ENCODE results near the gene ASPN.

DNA sequence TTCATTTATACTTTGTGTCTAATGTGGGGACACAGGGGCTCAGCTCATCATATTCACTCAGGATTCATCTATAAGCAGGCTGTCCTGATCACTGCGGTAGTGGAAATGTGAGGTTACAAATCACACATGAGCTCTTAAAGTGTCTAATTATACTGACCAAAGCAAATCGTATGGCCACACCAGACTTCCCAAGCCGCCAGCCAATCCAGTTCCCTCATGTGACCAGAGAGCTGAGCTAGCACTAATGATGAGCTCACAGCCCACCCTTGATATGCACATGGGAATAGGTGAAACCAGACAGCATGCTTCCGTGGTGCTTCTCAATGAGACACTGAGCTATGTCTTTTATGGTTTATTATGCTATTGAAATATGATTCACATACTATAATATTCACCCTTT, 35.9 kb upstream of the ASPN start:
- TF ChIP-seq NFATC3 (CRISPR knock-in tag; IDR thresholded peaks at IDR 0.05) = no peak
- no peak for TF ChIP-seq POLR2AphosphoS5 (IDR thresholded peaks at IDR 0.05; ENCODE audit: low read depth, low read length)
- no peak for TF ChIP-seq PCBP1 (IDR thresholded peaks at IDR 0.05; ENCODE audit: borderline replicate concordance, low read depth, low read length)
- no peak for TF ChIP-seq BRCA1 (CRISPR knock-in tag; IDR thresholded peaks at IDR 0.05)
- TF ChIP-seq, protein P1, sequence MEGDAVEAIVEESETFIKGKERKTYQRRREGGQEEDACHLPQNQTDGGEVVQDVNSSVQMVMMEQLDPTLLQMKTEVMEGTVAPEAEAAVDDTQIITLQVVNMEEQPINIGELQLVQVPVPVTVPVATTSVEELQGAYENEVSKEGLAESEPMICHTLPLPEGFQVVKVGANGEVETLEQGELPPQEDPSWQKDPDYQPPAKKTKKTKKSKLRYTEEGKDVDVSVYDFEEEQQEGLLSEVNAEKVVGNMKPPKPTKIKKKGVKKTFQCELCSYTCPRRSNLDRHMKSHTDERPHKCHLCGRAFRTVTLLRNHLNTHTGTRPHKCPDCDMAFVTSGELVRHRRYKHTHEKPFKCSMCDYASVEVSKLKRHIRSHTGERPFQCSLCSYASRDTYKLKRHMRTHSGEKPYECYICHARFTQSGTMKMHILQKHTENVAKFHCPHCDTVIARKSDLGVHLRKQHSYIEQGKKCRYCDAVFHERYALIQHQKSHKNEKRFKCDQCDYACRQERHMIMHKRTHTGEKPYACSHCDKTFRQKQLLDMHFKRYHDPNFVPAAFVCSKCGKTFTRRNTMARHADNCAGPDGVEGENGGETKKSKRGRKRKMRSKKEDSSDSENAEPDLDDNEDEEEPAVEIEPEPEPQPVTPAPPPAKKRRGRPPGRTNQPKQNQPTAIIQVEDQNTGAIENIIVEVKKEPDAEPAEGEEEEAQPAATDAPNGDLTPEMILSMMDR (CRISPR knock-in tag; IDR thresholded peaks at IDR 0.05) = no peak
- TF ChIP-seq, protein P2, sequence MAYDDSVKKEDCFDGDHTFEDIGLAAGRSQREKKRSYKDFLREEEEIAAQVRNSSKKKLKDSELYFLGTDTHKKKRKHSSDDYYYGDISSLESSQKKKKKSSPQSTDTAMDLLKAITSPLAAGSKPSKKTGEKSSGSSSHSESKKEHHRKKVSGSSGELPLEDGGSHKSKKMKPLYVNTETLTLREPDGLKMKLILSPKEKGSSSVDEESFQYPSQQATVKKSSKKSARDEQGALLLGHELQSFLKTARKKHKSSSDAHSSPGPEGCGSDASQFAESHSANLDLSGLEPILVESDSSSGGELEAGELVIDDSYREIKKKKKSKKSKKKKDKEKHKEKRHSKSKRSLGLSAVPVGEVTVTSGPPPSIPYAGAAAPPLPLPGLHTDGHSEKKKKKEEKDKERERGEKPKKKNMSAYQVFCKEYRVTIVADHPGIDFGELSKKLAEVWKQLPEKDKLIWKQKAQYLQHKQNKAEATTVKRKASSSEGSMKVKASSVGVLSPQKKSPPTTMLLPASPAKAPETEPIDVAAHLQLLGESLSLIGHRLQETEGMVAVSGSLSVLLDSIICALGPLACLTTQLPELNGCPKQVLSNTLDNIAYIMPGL (CRISPR knock-in tag; IDR thresholded peaks at IDR 0.05; ENCODE audit: borderline replicate concordance in 1 of 2, low read depth in 1 of 2) = no peak
- no peak for TF ChIP-seq DNMT3B (CRISPR knock-in tag; conservative IDR thresholded peaks at IDR 0.05)
- TF ChIP-seq, protein P3, sequence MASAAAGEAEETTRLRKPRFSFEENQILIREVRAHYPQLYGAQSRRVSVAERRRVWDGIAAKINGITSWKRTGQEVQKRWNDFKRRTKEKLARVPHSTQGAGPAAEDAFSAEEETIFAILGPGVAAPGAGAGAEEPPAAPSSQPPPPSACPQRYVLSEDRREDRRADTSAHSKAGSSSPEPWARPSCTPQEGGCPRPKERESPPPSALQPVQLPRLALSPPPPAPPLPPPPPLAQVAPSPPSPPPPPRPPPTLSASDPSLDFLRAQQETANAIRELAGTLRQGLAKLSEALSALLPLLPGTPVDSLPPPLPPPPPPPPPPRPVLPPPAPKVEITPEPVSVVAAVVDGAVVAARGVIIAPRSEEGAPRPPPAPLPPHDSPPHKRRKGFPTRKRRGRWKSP (CRISPR knock-in tag; IDR thresholded peaks at IDR 0.05) = no peak

Measured in HepG2 (cell line).